NCI-H2107 treated with DMSO at 0.1 percent for 48 hours (cell line): ENCODE measurements around the gene PTPRE.

Experiments used
- DNase-seq: peaks from one replicate; lab custom pipeline; 2025; ENCODE audit not compliant: unreplicated experiment; lab: John Stamatoyannopoulos, UW

PTPRE gene

DNA sequence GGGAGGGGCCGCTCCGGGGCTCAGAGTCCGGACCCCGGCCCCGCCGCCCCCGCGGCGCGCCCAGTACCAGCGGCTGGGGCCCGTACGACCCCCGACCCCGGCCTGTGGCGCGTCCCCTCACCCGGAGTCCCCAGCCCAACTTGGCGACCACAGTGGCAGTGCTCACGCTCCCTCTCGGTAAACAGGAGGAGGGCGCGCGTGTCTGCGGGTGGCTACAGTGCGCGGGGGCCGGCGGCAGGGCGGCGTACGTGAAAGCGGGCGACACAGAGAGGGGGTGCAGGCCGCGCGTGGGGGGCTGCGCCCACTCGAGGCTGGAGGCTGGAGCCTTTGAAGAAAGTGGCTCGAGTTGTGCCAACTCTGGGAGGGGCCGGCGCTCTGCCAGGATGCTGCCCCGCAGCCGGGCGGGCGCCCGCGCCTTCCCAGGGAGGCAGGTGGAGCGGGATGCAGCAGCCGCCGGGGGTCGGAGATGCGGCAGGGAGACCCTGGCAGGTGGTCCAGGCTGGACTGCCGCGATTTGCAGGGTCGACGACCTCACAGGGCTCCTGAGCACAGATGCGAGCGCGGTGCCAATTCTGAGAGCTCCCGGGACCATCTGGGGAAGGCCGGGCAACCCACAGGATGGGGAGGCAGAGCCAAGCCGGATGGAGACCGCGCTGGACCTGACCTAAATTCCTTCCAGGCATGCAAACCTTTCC, 655 bp downstream of the PTPRE start:
- DNase-seq, result no peak

DNA sequence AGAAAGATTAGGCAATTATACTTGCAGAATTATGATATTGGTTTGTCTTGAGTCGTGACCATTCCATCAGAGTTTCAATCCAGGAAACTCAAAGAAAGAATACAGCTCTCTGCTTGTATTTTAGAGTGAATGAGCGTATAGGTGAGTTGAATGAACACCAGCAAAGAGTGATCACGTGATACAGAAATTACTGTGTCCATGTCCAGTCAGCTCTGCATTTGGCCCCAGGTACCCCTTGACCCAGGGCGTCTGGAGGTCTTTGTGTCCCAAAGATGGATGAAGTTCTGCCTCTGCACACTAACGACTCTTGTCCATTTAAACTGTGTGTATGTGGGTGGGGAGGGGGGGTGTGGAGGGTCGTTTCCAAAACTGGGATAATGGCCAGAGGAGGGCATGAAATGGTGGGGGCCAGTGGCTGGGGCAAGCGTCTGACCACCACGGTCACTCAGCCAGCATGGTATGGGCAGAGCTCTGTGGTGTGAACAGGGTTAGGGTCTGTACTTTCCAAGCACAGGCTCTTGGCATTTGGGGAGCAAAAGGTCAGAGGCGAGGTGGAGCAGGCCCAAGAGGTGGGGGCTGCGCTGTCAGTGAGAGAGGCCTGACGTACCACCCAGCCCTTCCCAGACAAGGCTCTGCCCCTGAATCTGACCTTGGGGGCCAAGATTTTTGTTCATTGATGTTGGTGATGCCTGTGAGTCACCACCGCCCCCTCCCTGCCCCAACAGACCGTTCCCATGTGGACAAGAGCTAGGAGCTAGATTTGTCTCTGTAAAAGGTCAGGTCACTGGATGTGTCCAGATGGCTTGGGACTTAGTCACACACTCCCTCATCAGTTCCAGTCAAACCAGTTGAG, 1.4 kb downstream of the PTPRE start:
- DNase-seq, result no peak

- no peak for DNase-seq
These were observed 2.0 kb downstream of the PTPRE start for GRCh38 chr10:127908959-127909267.

DNA sequence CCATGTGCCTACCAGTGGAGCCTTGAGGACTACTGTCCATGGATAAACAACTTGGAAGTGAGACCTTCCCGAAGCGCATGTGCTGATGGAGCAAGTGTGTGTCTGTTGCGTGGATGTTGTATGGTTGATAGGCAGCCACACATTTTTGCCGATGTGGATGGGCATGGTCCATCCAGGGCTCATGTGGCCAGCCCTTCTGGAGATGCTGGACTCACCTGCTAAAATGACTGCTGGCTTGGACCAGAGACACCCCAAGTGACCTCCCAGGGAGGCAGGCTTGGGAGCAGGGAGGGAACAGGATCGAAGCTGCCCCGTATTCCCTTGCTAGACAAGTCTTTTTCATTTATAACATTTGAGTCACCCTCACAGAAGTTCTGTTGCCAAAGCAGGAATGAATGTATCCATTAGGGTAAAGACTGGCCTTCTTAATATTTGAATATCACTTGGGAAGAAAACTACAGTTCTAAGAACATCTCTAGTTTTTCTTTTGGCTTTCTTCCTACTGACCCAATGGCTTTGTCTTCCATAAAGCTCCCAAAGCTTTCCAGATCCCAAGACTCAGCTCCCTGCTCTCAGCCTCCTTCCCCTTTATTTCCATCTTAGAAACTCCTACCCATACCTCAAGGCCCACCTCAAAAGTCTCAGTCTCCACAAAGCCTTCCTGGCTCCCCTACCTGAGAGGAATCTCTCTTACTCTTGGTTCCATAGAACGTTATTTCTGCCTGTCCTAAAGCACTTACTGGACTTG, 3.0 kb downstream of the PTPRE start:
- DNase-seq, result no peak

DNA sequence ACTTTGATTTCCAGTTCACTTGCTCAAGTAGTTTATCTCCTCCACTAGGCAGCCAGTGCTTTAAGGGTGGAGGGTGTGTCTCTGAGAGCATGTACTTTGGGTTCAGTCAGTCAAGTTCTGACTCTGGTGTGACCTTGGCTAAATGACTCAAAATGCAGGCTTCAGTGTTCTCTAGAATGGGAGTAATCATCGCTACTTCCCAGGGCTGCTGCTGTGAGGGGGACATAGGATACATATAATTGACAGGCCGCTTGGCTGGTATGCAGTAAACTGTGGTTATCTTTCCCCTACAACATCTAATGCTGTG, 3.5 kb downstream of the PTPRE start:
- no peak for DNase-seq

DNA sequence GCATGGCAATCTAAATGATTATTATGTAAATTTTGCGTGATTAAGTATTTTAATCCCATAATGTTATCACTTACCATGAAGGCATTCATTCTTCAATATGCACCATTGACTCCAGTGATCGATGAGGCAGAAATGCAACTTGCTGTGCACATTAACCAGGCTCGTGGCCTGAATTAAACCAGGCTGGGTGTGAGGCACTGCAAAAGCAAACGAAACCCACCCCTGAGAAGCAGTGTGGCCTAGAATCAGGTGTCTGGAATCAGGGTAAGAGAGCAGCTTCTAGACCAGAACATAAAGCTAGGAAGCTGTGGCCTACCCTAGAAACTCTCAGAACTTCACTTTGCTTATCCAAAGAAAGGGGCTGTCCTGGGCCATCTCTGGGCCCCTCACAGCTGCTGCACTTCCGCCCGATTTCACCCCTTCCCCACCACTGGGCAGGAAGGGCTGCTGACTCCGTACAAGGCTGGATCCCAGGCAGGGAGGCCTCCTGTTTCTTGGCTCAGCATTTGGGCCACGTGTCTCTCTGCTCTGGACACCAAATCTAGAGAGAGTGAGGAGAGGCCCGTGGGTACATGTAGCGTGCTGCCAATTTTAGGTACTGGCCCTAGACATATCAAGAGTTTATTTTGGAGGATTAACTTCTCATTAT, 4.4 kb downstream of the PTPRE start:
- DNase-seq, result no peak

DNA sequence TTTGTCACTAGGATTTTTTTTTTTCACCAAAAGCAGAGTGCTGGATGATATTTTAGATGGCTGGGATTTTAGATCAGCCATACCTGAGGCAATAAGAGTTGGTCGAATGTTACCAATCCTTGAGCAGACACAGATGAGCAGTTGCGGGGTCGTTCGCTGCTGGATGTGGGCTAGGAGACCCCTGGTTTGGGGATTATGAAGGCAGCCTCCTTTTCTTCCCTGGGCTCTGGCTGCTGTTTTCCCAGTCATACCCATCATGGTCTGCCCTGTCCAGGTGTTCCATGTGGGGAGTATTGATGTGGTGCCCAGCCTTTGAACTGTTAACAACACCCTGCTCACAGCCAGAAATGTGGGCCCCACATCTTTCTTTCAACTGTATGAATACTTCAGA, 5.0 kb downstream of the PTPRE start:
- DNase-seq, result no peak

- no peak for DNase-seq
These were observed 5.9 kb downstream of the PTPRE start for GRCh38 chr10:127912607-127913367.

DNA sequence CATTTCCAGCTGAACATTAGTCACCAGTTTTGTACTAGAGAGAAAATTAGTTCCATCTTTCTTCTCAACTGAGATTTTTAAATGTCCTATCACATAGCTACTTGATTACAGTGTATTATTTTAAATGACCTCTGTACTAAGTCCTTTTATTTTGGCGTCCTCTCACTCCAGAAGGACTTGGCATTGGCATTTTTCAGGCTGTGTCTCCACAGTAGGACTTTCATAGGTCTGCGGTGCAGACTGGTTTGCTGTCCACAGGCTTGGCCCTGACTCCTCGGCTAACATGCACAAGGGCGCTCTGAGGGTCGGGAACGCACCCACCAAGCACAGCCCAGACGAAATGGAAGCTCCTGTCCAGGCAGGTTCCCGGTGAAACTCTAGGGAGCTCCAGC, 6.5 kb downstream of the PTPRE start:
- no peak for DNase-seq

- DNase-seq, result no peak
These were observed 8.4 kb downstream of the PTPRE start for GRCh38 chr10:127915324-127915723.

- no peak for DNase-seq
These were observed 9.9 kb downstream of the PTPRE start for GRCh38 chr10:127916826-127917225.

- DNase-seq, result no peak
These were observed 11.7 kb downstream of the PTPRE start for GRCh38 chr10:127918572-127918971.

- DNase-seq, result no peak
These were observed 12.7 kb downstream of the PTPRE start for GRCh38 chr10:127919418-127920271.

GRCh38 chr10:127920306-127921074, 13.6 kb downstream of the PTPRE start:
- no peak for DNase-seq

DNA sequence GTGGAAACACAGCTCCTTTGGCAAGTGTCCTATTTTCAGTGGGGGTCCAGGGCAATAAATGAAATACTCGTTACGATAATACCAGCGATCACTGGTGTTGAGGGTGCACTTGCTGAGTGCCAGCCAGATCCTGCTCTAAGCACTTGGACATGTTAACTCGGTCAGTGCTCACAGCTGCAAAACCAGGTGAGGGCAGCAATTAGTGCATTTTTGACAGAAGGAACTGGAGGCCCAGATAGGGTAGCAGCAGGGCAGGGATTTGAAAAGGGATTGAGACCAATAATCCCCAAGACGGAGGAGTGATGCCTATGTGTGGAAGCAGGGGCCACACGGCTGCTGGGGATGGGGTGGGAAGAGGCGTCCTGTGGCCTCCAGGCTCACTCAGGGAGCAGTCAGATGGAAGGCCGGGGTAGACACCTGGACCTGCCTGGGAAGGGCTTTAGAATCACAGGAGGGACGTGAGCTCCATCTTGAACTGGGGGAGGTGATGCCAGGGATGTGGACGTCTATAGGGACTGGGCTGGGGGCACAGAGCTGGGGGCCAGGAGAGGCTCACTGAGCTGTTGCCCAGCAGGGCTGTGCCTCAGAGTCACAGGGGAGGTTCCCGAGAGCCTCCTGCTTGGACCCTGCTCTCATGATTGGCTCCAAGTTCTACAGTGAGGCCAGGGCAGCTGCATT, 14.3 kb downstream of the PTPRE start:
- no peak for DNase-seq

DNA sequence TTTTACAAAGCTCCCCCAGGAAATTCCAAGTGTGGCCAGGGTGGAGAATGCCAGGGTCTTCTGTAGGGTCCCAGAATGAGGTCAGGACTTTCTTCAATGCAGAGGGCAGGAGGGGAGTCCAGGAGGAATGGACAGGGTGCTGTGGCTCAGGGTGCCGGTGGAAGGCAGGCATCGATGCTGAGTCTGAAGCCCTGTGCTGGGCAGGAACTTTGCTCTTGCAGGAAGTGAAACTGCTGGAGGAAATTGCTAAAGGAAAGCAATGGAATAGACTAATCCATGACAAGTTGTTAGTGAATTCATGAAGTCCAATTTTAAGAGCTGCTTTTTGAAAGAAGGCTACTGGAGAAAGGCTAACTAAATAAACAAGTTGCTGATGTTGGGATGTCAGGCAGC, 14.8 kb downstream of the PTPRE start:
- DNase-seq, result no peak

- no peak for DNase-seq
These were observed 15.3 kb downstream of the PTPRE start for GRCh38 chr10:127922206-127922605.

GRCh38 chr10:127922675-127923366, 15.9 kb downstream of the PTPRE start:
- DNase-seq, result no peak
